SK-N-MC (cell line): ENCODE measurements around the gene PKD2.

Source experiments
- DNase-seq: peaks from one replicate; pipeline ENCODE4 v3.0.0-alpha.2; 2011; ENCODE audit warnings: low read depth, low spot score
- H3K27ac ChIP-seq: fragments of 200-600 bp; sonication (generic); 2 replicates; pipeline ENCODE4 v1.5.1; 2016; ENCODE audit warnings: mixed run types
- H3K36me3 ChIP-seq: fragments of 200-600 bp; sonication (generic); 2 replicates; pipeline ENCODE4 v1.6.1; 2017; ENCODE audit warnings: antibody characterized with exemption, low read length, mixed read lengths; ENCODE audit not compliant: insufficient read depth
- H3K4me3 ChIP-seq: fragments of 200-600 bp; sonication (generic); 2 replicates; pipeline ENCODE4 v1.5.1; 2016
- H3K9ac ChIP-seq: fragments of 200-600 bp; sonication (generic); 2 replicates; pipeline ENCODE4 v1.8.0; 2017; ENCODE audit warnings: mixed run types, mixed read lengths; ENCODE audit not compliant: insufficient read length
- H3K9me3 ChIP-seq: fragments of 200-600 bp; sonication (generic); 2 replicates; pipeline ENCODE4 v1.6.1; 2017; ENCODE audit warnings: low read depth, mild to moderate bottlenecking, antibody characterized with exemption, low read length, moderate library complexity, mixed read lengths
- EZH2 ChIP-seq: fragments of 200-600 bp; sonication (generic); IDR thresholded peaks from one replicate; pipeline ENCODE4 v1.6.1; 2017; ENCODE audit warnings: antibody characterized with exemption
- FOXP2 ChIP-seq: optimal IDR thresholded peaks from 2 replicates; pipeline ENCODE3; 2011; ENCODE audit warnings: mild to moderate bottlenecking, moderate library complexity; ENCODE audit not compliant: insufficient read depth; ENCODE audit errors: extremely low read length, control extremely low read depth
- POLR2AphosphoS5 ChIP-seq: IDR thresholded peaks from 2 replicates; pipeline ENCODE4 v1.6.1; 2012; ENCODE audit warnings: mild to moderate bottlenecking, low read depth, low read length, borderline replicate concordance

The PKD2 gene

DNA sequence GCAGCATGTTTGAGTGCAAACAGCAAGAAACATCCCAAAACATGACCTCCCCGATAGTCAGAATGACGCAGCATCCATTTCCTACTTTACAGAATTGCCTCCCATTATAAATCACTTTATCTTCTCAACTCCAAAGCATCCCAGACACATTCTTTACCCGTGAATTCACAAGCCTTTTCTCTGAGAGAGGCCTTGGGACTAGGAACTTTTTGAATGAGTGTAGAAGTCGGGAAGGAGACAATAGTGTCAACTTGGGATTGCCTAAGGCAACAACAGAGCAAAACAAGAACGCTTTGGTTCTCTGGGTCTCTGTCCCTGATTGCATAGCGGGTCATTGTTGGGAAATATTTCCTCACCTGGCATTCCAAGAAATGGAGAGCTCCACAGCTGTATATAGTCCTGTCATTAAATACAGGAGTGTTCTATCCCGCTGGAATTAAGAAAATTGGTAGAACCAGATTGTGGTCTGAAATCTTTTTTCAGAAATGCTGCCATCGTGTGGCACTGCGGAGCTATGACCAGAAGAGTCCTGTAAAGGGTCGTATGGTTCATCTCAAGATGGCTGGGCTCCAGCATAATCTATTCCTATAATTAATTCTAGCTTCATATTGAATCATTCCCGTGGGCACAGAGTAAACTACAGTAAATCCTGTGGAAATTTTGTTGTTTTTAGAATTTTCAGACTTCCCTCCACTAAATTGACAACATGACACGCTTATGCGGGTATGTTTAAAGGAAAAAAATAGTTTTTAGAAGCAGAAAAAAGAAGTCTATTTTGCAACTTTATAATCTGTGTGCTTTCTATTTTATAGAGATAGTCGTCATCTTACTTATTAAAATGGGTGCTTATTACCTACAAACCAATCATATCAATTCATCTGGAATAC lies 33.9 kb upstream of the PKD2 start:
- Histone ChIP-seq H3K9ac (no peak overlapping the region), H3K36me3 (no peaks in the 10 kb centered on the region), H3K27ac (no peak overlapping the region), H3K4me3 (peak overlapping the region; percentile 64), H3K9me3 (no peaks in the 10 kb centered on the region)
- TF ChIP-seq POLR2AphosphoS5 = no peak
- no peak for TF ChIP-seq FOXP2
- no peak for TF ChIP-seq EZH2
- peak; percentile 56 for DNase-seq

GRCh38 chr4:87974856-87975462 lies 32.5 kb upstream of the PKD2 start:
- H3K9ac ChIP-seq = no peak overlapping the region
- no peak overlapping the region for H3K4me3 ChIP-seq
- no peak for TF ChIP-seq FOXP2
- TF ChIP-seq POLR2AphosphoS5 = no peak
- no peak for TF ChIP-seq EZH2
- no peaks in the 10 kb centered on the region for H3K36me3 ChIP-seq
- H3K27ac ChIP-seq = no peak overlapping the region
- no peaks in the 10 kb centered on the region for H3K9me3 ChIP-seq
- no peak for DNase-seq

DNA sequence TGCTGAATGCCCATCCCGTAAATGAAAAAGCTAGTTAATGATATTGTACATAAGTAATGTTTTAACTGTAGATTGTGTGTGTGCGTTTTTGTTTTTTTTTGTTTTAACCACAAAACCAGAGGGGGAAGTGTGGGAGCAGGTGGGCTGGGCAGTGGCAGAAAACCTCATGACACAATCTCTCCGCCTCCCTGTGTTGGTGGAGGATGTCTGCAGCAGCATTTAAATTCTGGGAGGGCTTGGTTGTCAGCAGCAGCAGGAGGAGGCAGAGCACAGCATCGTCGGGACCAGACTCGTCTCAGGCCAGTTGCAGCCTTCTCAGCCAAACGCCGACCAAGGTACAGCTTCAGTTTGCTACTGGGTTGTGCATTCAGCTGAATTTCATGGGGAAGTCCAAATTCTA lies 32.0 kb upstream of the PKD2 start, which contains the start of gene SPP1:
Gene SPP1 (plus strand): TSS at position 249 of the 400 bp plus-strand sequence. CDS start 1,182 bp downstream, outside the sequence.
- Histone ChIP-seq H3K9ac (no peak within 1 kb of the TSS), H3K9me3 (no peaks in the 10 kb centered on the region), H3K27ac (no peak within 1 kb of the TSS), H3K36me3 (no peaks in the 10 kb centered on the region), H3K4me3 (no peak within 1 kb of the TSS)
- no peak for TF ChIP-seq FOXP2
- TF ChIP-seq EZH2 = no peak
- TF ChIP-seq POLR2AphosphoS5 = no peak
- DNase-seq = no peak

- Histone ChIP-seq H3K9ac (no peak overlapping the region), H3K9me3 (no peaks in the 10 kb centered on the region), H3K36me3 (no peaks in the 10 kb centered on the region), H3K27ac (no peak overlapping the region), H3K4me3 (no peak overlapping the region)
- DNase-seq = no peak
- TF ChIP-seq EZH2 (no peak), FOXP2 (no peak), POLR2AphosphoS5 (no peak)
Observed at GRCh38 chr4:87977521-87978278, 29.7 kb upstream of the PKD2 start.

GRCh38 chr4:87978681-87979080 lies 28.8 kb upstream of the PKD2 start:
- Histone ChIP-seq H3K27ac (no peak overlapping the region), H3K9me3 (no peaks in the 10 kb centered on the region), H3K36me3 (no peaks in the 10 kb centered on the region), H3K4me3 (no peak overlapping the region), H3K9ac (no peak overlapping the region)
- TF ChIP-seq FOXP2 = no peak
- no peak for DNase-seq

GRCh38 chr4:87979810-87980209 lies 27.6 kb upstream of the PKD2 start:
- Histone ChIP-seq H3K9me3 (no peaks in the 10 kb centered on the region), H3K36me3 (no peaks in the 10 kb centered on the region), H3K27ac (no peak overlapping the region), H3K4me3 (no peak overlapping the region), H3K9ac (no peak overlapping the region)
- TF ChIP-seq POLR2AphosphoS5 (no peak), FOXP2 (no peak), EZH2 (no peak)
- DNase-seq = no peak

- Histone ChIP-seq H3K9ac (no peak overlapping the region), H3K9me3 (no peaks in the 10 kb centered on the region), H3K36me3 (no peaks in the 10 kb centered on the region), H3K27ac (no peak overlapping the region), H3K4me3 (no peak overlapping the region)
- TF ChIP-seq FOXP2 (no peak), EZH2 (no peak), POLR2AphosphoS5 (no peak)
- no peak for DNase-seq
Observed at GRCh38 chr4:87981486-87981885, 25.9 kb upstream of the PKD2 start.

DNA sequence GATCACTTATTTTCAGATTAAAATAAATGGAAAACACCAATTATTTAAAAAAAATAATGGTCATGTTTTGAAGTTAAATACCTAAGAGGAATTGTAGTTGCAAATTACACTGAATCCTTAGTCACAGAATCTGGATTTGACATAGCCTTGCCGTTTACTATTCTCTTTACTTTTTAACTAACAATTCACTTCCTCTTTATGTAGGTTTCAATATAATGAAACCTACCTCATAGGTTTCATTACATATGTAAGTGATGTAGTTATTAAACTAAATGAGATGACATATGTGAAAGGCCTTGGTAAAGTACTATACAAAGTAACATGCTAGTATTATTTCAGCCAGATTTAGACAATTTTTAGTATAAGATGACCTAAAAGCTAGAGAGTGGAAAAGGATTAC lies 25.4 kb upstream of the PKD2 start:
- no peaks in the 10 kb centered on the region for H3K36me3 ChIP-seq
- no peak overlapping the region for H3K4me3 ChIP-seq
- no peak overlapping the region for H3K27ac ChIP-seq
- TF ChIP-seq EZH2 (no peak), FOXP2 (no peak), POLR2AphosphoS5 (no peak)
- H3K9me3 ChIP-seq = no peaks in the 10 kb centered on the region
- no peak overlapping the region for H3K9ac ChIP-seq
- no peak for DNase-seq
